LHCN-M2 (cell line): Measurements from ENCODE around the gene DGCR6L. TPM values are rescaled to one million over a fixed set of nuclear protein-coding genes. Genes with fewer than 3 reads are reported as not detected.
"Not testable (repeated sequence)": the region's sequence is repeated elsewhere in the genome, so short reads cannot be mapped to it uniquely, and the experiment has no call there.

Source experiments
- DNase-seq: peaks from one replicate; pipeline ENCODE4 v3.0.0-alpha.2; 2012; ENCODE audit warnings: low read depth
- total RNA-seq: library from RNA; depleted of rRNA; stranded (reverse); fragments of >200 nt; gene quantifications from 2 replicates; pipeline ENCODE4 v1.2.3, GENCODE V29; 2014

Gene DGCR6L
- total RNA-seq, 1 experiment from 2014 or later: 78.0 TPM

- DNase-seq: no peak
Measured at GRCh38 chr22:20276468-20276867, 43.4 kb downstream of the DGCR6L start.

GRCh38 chr22:20275836-20276235 is 44.0 kb downstream of the DGCR6L start:
- no peak for DNase-seq

- not testable (repeated sequence) for DNase-seq
Measured at GRCh38 chr22:20275325-20275724, 44.5 kb downstream of the DGCR6L start.

GRCh38 chr22:20274374-20274773 is 45.5 kb downstream of the DGCR6L start:
- DNase-seq: not testable (repeated sequence)

- no peak for DNase-seq
Measured at GRCh38 chr22:20273758-20274181, 46.1 kb downstream of the DGCR6L start.

GRCh38 chr22:20272700-20273099 is 47.2 kb downstream of the DGCR6L start:
- DNase-seq: no peak

GRCh38 chr22:20272174-20272573 is 47.7 kb downstream of the DGCR6L start:
- DNase-seq: no peak

GRCh38 chr22:20271114-20271994 is 48.5 kb downstream of the DGCR6L start:
- peak; percentile 32 for DNase-seq

- DNase-seq: peak; percentile 9
Measured at GRCh38 chr22:20270190-20271113, 49.4 kb downstream of the DGCR6L start.

- not testable (repeated sequence) for DNase-seq
Measured at GRCh38 chr22:20269673-20270072, 50.2 kb downstream of the DGCR6L start.

GRCh38 chr22:20269201-20269600 is 50.7 kb downstream of the DGCR6L start:
- DNase-seq: not testable (repeated sequence)

GRCh38 chr22:20268279-20269012 is 51.4 kb downstream of the DGCR6L start, which contains the start of gene RTN4R:
Gene RTN4R (minus strand): TSS chr22:20268318. CDS start chr22:20268092, 226 bp downstream.
- DNase-seq: peak; percentile 6

- no peak for DNase-seq
Measured at GRCh38 chr22:20267441-20268278, 52.2 kb downstream of the DGCR6L start.

GRCh38 chr22:20266667-20267440 is 53.0 kb downstream of the DGCR6L start:
- DNase-seq: not testable (repeated sequence)

GRCh38 chr22:20265772-20266666 is 53.8 kb downstream of the DGCR6L start:
- not testable (repeated sequence) for DNase-seq

- no peak for DNase-seq
Measured at GRCh38 chr22:20264614-20265452, 55.0 kb downstream of the DGCR6L start.
